Stimulated activated effector memory CD8-positive, alpha-beta T cell treated with anti-CD3 and anti-CD28 coated beads, Interleukin-12 subunit alpha, Interleukin-12 subunit beta, amount 100 ng/mL, for 72 hours (primary cell): ENCODE results near the gene PIP4K2A.
"Not testable (repeated sequence)": the region's sequence is repeated elsewhere in the genome, so short reads cannot be mapped to it uniquely, and the experiment has no call there.

Experiments used
- ATAC-seq: fragments of 150-1000 bp; cut with Tn5 transposase; 2 replicates; pipeline ENCODE4 v1.10.0; 2021
- DNase-seq, 2 donors: peaks; one replicate each; pipeline ENCODE4 v3.0.0; 2021 to 2022; ENCODE audit warnings: low spot score in 2 of 2
- H3K27ac Mint-ChIP-seq: one replicate; pipeline ENCODE4 v1.8.0; 2022; ENCODE audit warnings: mild to moderate bottlenecking, mixed read lengths
- H3K36me3 Mint-ChIP-seq: one replicate; pipeline ENCODE4 v1.8.0; 2022; ENCODE audit warnings: mild to moderate bottlenecking, mixed read lengths
- H3K4me1 Mint-ChIP-seq: one replicate; pipeline ENCODE4 v1.8.0; 2022; ENCODE audit warnings: mixed read lengths
- H3K4me3 Mint-ChIP-seq: one replicate; pipeline ENCODE4 v1.8.0; 2022; ENCODE audit warnings: mild to moderate bottlenecking, mixed read lengths
- H3K9me3 Mint-ChIP-seq: one replicate; pipeline ENCODE4 v1.8.0; 2022; ENCODE audit warnings: mixed read lengths

Gene PIP4K2A

DNA sequence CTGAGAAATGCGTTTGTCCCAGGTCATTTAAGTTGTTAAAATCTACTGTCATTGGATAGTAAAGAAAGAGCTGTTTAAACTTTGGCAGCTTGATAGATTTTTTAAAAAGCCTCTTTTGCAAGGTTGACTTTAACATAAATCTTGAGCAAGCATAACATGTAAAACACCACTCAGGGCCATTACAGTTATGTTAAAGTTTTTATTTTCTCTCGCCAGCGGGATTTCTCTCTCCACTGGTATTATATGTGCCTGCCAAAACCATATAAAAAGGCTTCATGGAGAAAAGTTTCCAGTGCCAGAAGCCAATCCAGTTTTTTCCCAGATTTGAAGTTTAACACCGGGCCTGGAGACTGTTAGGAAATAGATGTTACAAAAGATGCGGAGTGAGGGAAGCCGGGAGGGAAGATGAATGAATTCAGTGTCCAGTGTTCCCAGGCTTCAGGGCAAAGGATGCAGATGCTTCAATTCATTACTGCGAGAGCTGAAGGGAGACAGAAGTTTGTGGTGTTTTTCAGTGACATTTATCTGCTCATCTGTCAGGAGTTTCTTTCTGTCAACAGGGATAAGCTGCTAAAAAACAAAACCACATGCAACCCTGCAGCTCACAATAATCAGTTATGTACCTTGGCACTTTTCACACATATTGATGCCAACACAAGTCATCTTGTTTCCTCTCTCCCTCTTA, 213.6 kb downstream of the PIP4K2A start:
- Mint-ChIP-seq H3K27ac (no peak overlapping the region), H3K4me3 (no peak overlapping the region), H3K9me3 (no peaks in the 10 kb centered on the region), H3K4me1 (peaks cover 19% of the 10 kb centered on the region), H3K36me3 (no peaks in the 10 kb centered on the region)
- ATAC-seq: no peak
- no peak for DNase-seq

DNA sequence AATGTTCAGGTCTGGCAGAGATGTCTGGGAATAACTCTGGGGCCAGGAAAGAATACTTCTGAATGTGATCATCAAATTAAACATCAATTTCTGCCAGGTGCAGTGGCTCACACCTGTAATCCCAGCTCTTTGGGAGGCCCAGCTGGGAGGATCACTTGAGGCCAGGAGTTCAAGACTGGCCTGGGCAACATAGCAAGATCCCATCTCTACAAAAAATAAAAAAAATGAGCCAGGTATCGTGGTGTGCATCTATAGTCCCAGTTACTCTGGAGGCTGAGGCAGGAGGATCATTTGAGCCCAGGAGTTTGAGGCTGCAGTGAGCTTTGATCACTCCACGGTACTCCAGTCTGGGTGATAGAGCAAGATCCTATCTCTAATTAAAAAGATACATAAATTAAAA, 214.4 kb downstream of the PIP4K2A start:
- H3K36me3 Mint-ChIP-seq, ATAC-seq, H3K4me3 Mint-ChIP-seq, DNase-seq, H3K27ac Mint-ChIP-seq, H3K9me3 Mint-ChIP-seq: not testable (repeated sequence)
- peaks cover 10% of the 10 kb centered on the region for H3K4me1 Mint-ChIP-seq

- no peaks in the 10 kb centered on the region for H3K9me3 Mint-ChIP-seq
- H3K36me3 Mint-ChIP-seq: no peaks in the 10 kb centered on the region
- no peak overlapping the region for H3K4me3 Mint-ChIP-seq
- no peak overlapping the region for H3K27ac Mint-ChIP-seq
- DNase-seq (no peak), ATAC-seq (no peak)
- peaks cover 23% of the 10 kb centered on the region for H3K4me1 Mint-ChIP-seq
These were observed 219.0 kb downstream of the PIP4K2A start for GRCh38 chr10:22495396-22495795.

DNA sequence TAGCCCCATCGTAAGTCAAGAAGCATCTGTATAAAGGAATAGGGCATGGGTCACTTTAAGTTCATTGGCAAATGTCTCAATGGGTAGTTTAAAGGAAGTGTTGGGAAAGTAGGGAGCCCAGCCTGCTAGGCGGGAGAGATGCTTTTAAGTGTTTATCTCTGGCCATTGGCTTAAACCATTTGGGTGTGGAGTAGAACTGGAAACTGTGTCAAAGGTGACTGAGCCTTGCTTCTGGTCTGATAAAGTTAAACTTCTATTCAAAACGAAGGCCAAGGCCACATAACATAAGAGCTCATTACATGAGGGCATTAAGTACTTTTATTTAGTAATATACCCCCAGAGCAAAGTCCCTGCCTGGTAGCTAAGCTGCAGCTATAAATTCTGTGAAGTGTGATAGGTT, 220.4 kb downstream of the PIP4K2A start:
- ATAC-seq: no peak
- no peak for DNase-seq
- Mint-ChIP-seq H3K27ac (no peak overlapping the region), H3K9me3 (no peaks in the 10 kb centered on the region), H3K4me1 (peaks cover 24% of the 10 kb centered on the region), H3K4me3 (no peak overlapping the region), H3K36me3 (no peaks in the 10 kb centered on the region)

DNA sequence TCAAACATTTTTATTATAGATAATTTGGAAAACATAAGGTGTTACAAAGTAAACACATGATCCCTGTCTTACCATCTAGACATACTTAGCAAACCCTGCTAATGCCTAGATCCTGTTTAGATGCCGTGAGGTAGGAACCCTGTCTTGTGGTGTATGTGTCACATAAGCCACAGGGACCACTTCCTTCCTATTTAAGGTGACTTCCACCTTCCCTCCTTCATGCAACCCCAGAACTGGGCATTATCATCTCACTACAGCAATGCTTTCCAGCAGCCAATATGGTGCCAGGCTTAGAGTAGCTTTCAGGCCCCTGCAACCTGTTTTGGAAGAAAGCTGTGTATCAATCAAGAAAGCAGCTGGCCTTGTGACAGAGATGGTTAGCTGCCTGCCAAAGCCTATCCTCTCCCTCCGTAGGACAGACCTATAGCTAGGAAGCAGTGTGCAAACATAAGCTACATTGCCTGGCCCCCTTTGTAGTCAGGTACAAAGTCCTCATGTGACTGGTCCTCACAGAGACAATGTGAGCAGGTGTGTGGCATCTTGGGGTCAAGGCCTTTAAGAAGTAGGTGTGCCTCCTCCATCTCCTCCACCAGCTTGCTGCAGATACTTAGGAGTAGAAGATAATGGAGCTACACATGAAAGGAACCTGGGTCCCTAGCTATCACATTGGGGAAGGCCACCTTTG, 222.3 kb downstream of the PIP4K2A start:
- Mint-ChIP-seq H3K4me3 (no peak overlapping the region), H3K27ac (no peak overlapping the region), H3K36me3 (no peaks in the 10 kb centered on the region), H3K9me3 (no peaks in the 10 kb centered on the region), H3K4me1 (peaks cover 24% of the 10 kb centered on the region)
- DNase-seq (peak in 1 of 2 donors; percentile 58), ATAC-seq (peak; percentile 98)

GRCh38 chr10:22491480-22491879, 222.9 kb downstream of the PIP4K2A start:
- Mint-ChIP-seq H3K9me3 (no peaks in the 10 kb centered on the region), H3K36me3 (no peaks in the 10 kb centered on the region), H3K27ac (no peak overlapping the region), H3K4me3 (no peak overlapping the region), H3K4me1 (peaks cover 24% of the 10 kb centered on the region)
- ATAC-seq (no peak), DNase-seq (no peak)

- H3K36me3 Mint-ChIP-seq: no peaks in the 10 kb centered on the region
- ATAC-seq (peak; percentile 68), DNase-seq (no peak)
- no peaks in the 10 kb centered on the region for H3K9me3 Mint-ChIP-seq
- H3K4me1 Mint-ChIP-seq: peaks cover 24% of the 10 kb centered on the region
- H3K27ac Mint-ChIP-seq: no peak overlapping the region
- no peak overlapping the region for H3K4me3 Mint-ChIP-seq
These were observed 224.4 kb downstream of the PIP4K2A start for GRCh38 chr10:22489975-22490374.

DNA sequence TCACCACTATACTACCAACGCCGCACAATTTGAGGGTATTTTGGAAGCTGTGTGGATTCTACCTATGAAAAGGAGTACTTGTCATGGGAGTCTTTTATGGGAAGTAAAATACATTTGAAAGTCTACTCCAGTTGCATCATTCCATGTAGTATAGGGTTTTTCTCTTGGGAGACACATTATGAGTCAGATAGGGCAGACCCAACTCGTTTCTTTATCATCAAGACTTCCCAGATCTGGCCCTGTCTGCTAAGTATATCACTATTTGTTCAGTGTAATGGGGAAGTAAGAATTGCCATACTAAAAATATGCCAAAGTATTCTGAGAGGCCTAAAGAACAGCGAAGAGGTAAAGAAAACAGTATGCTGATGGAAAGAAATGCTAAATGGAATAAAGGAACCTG, 224.9 kb downstream of the PIP4K2A start:
- Mint-ChIP-seq H3K9me3 (no peaks in the 10 kb centered on the region), H3K4me1 (peaks cover 24% of the 10 kb centered on the region), H3K27ac (no peak overlapping the region), H3K4me3 (no peak overlapping the region), H3K36me3 (no peaks in the 10 kb centered on the region)
- DNase-seq: no peak
- ATAC-seq: no peak

- no peaks in the 10 kb centered on the region for H3K36me3 Mint-ChIP-seq
- peaks cover 21% of the 10 kb centered on the region for H3K4me1 Mint-ChIP-seq
- no peak for ATAC-seq
- no peak overlapping the region for H3K4me3 Mint-ChIP-seq
- no peaks in the 10 kb centered on the region for H3K9me3 Mint-ChIP-seq
- no peak overlapping the region for H3K27ac Mint-ChIP-seq
- no peak for DNase-seq
These were observed 227.9 kb downstream of the PIP4K2A start for GRCh38 chr10:22486431-22486830.
